Measurements from ENCODE around the gene KRT13. TPM values are rescaled to one million over a fixed set of nuclear protein-coding genes. Genes with fewer than 3 reads are reported as not detected.

KRT13 gene
- total RNA-seq, 4 donors from 2014 or later = not detected

DNA sequence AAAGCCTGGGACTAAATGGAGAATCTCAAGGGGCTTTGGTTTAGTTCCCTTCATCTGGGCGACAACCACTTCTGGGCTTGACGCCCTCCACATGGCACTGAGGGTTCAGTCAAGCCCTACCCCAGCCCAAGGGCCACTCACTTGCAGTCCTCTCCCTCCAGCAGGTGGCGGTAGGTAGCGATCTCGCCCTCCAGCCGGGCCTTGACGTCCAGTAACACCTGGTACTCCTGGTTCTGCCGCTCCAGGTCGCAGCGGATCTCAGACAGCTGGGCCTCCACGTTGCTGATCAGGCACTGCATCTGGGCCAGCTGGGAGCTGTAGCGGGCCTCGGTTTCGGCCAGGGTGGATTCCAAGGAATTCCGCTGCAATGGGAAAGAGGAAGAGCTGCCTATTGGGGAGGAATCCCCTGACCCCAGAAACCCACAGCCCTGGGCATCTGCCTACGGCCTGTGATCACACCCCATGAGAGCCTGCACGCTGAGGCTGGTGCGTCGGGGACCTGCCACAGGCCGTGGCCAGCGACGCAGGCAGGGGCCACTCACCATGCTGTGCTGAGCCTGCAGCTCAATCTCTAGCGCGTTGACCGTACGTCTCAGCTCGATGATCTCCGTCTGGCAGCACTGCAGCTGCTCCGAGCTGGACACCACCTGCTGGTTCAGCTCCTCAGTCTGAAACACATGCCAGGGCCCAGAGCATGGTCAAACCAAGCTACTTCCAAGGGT lies 18.4 kb downstream of the KRT13 start:
- TF ChIP-seq, protein P1, sequence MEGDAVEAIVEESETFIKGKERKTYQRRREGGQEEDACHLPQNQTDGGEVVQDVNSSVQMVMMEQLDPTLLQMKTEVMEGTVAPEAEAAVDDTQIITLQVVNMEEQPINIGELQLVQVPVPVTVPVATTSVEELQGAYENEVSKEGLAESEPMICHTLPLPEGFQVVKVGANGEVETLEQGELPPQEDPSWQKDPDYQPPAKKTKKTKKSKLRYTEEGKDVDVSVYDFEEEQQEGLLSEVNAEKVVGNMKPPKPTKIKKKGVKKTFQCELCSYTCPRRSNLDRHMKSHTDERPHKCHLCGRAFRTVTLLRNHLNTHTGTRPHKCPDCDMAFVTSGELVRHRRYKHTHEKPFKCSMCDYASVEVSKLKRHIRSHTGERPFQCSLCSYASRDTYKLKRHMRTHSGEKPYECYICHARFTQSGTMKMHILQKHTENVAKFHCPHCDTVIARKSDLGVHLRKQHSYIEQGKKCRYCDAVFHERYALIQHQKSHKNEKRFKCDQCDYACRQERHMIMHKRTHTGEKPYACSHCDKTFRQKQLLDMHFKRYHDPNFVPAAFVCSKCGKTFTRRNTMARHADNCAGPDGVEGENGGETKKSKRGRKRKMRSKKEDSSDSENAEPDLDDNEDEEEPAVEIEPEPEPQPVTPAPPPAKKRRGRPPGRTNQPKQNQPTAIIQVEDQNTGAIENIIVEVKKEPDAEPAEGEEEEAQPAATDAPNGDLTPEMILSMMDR (IDR thresholded peaks at IDR 0.05; ENCODE audit: low read depth) = no peak

DNA sequence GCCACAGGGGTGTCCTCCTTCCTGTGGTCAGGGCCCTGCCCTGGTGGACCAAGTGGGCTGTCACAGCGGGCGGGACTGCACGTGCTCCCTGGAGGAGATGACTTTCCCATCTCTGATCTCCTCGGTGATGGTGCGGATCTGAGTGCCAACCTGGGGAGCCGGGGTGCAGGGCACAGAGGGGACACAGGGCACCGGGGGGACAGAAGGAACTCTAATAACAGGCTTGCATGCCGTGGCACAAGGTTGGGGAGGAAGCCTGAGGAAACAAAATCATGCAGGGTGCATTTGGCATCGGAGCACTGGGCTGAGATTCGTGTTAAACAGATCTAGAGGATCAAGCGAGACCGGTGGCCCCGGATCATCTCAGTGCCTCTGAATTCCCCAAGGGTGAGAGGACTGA lies 19.1 kb downstream of the KRT13 start:
- TF ChIP-seq, protein P1 (IDR thresholded peaks at IDR 0.05; ENCODE audit: low read depth) = no peak

DNA sequence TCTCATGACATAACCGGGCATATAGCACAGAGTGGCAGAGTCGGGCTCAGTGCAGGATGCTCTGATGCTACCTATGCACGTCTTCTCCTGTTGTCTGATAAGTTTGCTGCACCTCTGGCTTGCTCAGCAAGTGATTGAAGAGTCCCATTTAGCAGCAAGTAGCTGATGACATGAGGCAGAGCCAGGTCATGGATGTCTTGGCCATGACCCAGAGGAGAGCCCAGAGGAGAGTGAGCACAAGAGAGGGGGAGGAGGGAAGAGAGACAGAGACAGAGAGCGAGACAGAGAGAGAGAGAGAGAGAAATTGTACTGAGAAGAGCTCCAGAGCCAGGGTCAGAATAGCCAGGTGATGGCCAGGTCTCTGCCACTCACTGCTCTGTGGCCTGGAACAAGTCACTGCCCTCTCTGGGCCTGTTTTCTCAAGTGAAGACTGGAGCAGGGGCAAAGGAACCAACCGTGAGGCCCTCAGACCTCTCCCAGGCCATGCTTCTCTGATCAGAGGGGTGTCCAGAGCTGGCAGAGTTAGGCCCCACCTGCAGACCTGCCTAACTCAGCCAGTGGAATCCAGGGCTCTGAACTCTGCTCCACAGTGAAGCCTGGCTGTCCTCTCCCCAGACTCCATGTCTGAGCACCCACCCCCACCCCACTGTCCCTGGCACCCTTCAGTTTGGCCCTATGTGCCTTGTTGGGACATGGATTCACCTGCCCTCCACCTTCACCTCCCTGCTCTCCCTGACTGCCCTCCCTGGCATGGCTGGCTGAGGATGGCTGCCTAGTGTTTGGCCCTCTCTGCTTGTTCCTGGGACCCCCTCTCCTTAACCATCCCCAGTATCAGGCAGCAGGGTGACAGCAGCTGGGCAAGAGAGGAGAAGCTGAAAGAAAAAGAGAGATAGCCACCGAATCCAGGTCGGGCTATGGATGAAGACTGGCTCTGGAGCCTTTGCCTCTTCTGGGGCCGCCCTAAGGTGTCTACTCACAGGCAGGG lies 20.2 kb downstream of the KRT13 start:
- TF ChIP-seq, protein P1 (IDR thresholded peaks at IDR 0.05; ENCODE audit: low read depth) = no peak

DNA sequence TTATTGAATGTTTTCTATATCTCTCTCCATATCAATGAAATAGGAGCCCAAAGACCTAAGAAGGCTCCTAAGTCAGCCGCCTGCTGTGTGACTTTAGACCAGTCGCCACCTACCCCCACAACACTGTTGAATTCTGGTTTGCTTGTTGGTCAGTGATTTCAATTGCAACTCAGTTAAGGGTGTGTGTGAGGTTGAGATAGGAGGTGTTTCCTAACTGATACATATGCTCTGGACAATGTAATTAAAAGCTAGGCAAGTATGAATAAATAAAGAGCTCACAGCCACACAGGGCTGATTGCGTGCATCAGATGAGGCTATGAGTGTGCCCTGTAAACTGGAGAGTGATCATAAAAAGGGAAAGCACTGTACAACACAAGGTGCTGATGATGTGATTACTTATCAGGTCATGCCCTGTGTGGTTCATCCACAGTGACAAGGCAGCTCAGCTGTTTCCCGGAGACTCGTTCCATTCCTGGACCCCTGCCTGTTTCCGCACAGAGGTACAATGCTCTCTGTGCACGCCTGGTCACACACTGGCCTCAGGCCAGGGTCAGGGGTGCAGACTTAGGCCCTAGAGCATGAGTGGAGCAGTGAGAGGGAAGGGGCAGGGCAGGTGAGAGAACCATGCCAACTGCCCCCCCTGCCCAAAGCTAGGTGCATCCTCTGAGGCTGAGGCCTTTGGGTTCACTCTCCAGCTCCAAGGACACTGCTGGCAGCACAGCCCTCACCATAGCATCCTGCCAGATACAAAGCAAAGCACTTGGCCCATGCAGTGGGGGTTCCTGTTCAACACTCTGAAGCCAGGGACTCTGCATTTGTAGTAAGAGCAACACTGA lies 21.2 kb downstream of the KRT13 start:
- TF ChIP-seq, protein P1 (IDR thresholded peaks at IDR 0.05; ENCODE audit: low read depth) = no peak

DNA sequence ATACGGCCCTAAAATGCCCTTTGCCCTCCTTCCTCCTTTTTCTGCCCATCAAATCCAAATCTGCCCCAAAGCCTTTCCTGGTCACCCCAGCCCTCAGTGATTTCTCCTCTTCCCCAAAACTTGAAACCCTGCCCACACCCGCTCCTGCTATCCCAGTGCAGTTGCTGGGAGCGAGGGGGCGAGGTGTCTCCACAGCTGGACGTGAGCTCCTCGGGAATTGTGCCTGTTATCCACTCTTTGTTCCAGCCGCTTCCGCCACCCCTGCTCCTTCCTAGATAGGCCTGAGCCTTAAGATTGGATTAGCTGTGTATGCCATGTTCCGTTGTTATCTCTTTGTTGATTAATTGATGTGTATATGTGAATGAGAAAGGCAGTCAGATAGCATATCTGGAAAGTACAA lies 21.9 kb downstream of the KRT13 start:
- TF ChIP-seq, protein P1 (IDR thresholded peaks at IDR 0.05; ENCODE audit: low read depth) = no peak

DNA sequence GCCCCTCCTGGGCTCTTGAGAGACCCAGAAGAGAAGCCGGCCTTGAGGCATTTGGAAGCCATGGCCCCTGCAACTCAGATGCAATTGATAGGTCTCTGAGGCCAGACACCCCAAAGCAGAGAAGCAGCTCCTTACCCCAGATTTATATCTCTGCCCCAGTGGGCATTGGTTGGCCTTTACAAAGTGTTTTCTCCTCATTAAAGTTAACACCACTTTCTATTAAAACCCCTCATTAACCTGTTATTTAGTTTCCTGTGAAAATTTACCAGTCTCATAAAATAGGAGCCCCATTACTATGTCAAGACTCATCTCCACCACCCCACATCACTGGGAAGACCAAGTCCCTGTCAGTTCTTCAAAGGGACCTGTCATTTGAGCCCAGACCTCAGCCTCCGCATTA lies 24.4 kb downstream of the KRT13 start, which contains the start of gene KRT35:
Gene KRT35 (minus strand): TSS at position 116 of the 400 bp plus-strand sequence. CDS start 54 bp downstream, at position 62.
- TF ChIP-seq, protein P1 (IDR thresholded peaks at IDR 0.05; ENCODE audit: low read depth) = no peak

Data from subcutaneous adipose tissue (tissue), 4 donors.